Midbrain (tissue), 1 donor: Measurements from ENCODE around the gene BLMH.

Source experiments
- DNase-seq: peaks from one replicate; lab custom pipeline; 2025; lab: John Stamatoyannopoulos, UW

Gene BLMH

DNA sequence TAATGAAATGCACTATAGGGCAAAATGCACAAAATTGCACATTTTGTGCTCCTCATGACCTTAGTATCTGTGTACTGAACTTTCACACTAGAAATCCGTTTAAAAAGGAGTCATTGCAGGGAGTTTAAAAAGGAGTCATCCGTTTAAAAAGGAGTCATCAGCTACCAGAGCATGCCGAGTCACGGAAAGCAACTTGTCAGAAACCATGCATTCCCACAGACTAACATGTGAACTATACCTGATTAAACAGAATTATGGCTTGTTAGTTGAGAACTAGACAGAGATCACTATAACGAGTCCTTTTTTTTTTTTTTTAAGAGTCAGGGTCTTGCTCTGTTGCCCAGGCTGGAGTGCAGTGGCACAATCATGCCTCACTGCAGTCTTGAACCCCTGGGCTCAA, 92.1 kb downstream of the BLMH start:
- DNase-seq, result no peak
